Head of caudate nucleus (tissue), 42 donors: ENCODE data around the gene SUSD1.

ENCODE experiments used
- DNase-seq, 42 donors: peaks; one replicate each; pipeline versions ENCODE4 v3.0.0 to v3.0.0-alpha.2; 2020 to 2021; ENCODE audit warnings: mixed read lengths in 7 of 42
- intact Hi-C: fragments of 100-400 bp; cut with DNase I; formaldehyde crosslinking; loops from one replicate; pipeline ENCODE4 v1.15.0; 2022

SUSD1 gene

GRCh38 chr9:112012026-112012902 lies 162.8 kb downstream of the SUSD1 start:
- intact Hi-C loops, result no loop called here
- peak in 33 of 42 donors; percentile 13 to 86 (median 35) for DNase-seq

DNA sequence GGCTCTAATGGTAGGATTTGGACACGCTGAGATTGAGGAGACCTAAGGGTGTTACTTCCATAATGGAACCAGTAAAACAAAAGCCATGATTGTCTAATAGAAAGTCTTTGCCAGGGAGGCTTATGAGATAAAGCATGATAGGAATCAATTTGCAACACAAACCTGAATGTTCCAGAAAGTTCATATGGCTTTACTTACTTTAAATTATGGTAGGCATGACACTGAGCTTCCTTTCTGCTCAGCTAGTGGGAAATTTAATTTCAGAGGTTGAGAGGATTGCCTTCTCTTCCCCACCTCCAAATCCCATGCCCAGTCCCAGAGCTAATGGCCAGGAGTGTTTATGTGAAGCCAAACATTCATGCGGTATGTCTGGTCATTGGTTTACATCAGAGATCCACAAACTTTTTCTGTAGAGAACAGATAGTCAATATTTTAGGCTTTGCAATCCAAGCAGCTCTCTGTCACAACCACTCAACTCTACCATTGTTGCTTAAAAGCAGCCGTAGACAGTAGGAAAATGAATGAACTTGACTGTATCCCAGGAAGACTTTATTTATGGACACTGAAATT lies 164.0 kb downstream of the SUSD1 start:
- intact Hi-C loops, result no loop called here
- peak in 1 of 42 donors; percentile 4 for DNase-seq

- intact Hi-C loops, result no loop called here
- peak in 1 of 42 donors; percentile 2 for DNase-seq
These were observed 164.6 kb downstream of the SUSD1 start for GRCh38 chr9:112010537-112010936.

GRCh38 chr9:112009656-112010055 lies 165.4 kb downstream of the SUSD1 start:
- intact Hi-C loops, result no loop called here
- DNase-seq, result no peak

- intact Hi-C loops, result no loop called here
- DNase-seq, result peak in 1 of 42 donors; percentile 22
These were observed 167.4 kb downstream of the SUSD1 start for GRCh38 chr9:112007575-112008240.

DNA sequence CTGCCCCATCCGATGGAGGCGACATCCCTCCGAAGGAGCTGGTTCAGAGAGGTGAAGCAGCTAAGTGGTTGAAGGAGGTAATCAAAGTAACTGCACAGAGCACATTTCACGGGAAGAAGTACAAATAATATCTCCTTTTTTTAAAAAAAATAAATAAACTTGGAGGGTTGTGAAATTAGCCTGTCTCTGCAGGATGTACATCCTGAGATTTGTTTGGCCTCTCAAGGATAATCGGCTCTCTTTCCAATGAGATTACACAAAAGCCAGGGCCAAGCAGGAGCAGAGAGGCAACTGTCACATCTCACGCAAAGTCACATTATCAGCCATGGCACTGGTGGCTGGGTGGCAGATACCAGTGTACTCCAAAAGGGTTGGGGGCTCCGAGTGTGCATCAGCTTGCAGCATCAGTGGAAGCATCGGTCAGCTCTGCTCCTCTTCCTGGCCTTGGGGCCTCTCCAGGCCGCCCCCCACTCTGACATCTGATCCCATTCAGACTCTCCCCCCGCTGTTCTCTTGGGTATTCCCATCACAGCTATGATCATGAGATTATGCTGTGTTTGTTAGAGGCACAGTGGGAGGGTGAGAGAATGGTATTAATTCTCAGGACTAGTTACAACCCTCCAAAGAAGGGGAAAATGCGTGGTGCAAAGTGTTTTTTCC lies 168.6 kb downstream of the SUSD1 start:
- peak in 1 of 42 donors; percentile 32 for DNase-seq
- intact Hi-C loops, result no loop called here

DNA sequence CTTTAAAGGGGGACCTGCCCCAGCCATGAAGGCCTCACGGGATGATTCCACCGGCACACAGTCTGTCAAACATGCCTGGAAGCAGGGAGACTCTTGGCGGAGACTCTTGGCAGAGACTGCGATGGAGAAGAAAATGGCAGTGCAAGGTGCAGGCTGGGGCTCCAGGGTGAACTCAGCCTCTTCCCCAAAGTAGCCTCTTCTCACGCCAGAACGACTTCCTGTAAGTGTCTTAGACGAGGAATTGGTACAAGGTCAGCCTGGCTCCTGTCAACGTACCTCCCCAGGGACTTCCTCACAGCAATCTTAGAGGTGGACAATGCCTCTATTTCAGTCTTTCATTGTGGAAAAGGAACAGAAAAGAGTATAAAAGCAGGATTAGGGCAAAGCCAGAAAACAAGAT lies 169.2 kb downstream of the SUSD1 start:
- DNase-seq, result peak in 1 of 42 donors; percentile 28
- intact Hi-C loops, result no loop called here

- no peak for DNase-seq
- intact Hi-C loops, result no loop called here
These were observed 171.6 kb downstream of the SUSD1 start for GRCh38 chr9:112003538-112003937.

DNA sequence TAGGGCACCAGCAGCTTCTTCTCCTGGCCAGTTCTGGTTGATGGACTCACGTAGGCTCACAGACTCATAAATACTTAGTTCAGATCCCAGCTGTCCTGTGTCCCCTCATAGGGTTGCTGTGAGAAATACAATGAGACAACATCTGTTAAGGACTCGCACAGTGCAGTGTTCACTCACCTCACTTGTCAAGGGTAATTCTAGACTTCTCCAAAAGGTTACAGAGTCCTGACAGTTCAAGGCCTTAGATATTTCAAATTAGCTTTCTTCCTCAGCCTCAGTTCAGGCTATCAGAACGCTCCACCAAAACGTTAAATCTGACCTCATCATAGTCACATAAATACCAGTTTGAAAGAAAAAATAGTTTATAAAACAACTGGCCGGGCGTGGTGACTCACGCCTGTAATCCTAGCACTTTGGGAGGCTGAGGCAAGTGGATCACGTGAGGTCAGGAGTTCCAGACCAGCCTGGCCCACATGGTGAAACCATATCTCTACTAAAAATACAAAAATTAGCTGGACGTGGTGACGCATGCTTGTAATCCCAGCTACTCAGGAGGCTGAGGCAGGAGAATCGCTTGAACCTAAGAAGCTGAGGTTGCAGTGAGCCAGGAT lies 172.1 kb downstream of the SUSD1 start:
- intact Hi-C loops, result no loop called here
- DNase-seq, result peak in 1 of 42 donors; percentile 7

GRCh38 chr9:112002131-112002846 lies 172.8 kb downstream of the SUSD1 start:
- intact Hi-C loops, result no loop called here
- DNase-seq, result no peak

GRCh38 chr9:112000743-112001142 lies 174.4 kb downstream of the SUSD1 start:
- intact Hi-C loops, result no loop called here
- no peak for DNase-seq

GRCh38 chr9:111999319-111999718 lies 175.8 kb downstream of the SUSD1 start:
- intact Hi-C loops, result no loop called here
- no peak for DNase-seq

DNA sequence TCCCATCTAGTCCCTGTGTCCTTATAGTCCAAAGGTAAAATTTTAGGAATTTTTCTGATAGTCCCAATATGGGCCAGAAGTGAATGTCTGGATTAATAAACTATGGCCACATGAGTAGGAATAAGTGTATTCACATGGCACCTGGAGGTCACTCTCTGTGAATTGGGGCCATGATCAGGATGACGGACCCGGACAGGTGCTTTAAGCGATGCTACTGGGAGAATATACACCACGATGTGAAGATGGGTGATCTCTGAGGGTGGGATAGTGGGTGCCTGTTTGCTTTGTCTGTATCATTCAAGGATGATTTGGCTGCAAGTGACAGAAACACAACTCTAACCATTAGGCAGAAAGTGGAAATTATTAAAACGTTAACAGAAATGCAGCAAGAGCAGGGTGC lies 177.3 kb downstream of the SUSD1 start:
- no peak for DNase-seq
- intact Hi-C loops, result no loop called here

DNA sequence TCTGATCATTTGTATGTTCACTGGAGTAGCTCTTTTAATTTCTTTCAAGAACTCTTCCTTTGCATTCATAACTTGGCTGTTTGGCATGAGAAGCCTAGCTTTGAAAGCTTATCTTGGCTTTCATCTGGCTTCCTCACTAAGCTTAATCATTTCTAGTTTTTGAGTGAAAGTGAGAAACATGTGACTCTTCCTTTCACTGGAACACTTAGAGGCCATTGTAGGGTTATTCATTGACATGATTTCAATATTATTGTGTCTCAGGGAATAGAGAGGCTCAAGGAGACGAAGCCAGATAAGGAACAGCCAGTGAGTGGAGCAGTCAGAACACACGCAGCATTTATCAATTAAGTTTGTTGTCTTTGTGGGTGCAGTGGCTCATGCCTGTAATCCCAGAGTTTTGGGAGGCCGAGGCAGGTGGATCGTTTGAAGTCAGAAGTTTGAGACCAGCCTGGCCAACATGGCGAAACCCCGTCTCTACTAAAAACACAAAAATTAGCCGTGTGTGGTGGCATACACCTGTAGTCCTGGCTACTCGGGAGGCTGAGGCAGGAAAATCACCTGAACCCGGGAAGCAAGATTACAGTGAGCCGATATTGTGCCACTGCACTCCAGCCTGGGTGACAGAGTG lies 180.2 kb downstream of the SUSD1 start:
- intact Hi-C loops, result no loop called here
- no peak for DNase-seq

DNA sequence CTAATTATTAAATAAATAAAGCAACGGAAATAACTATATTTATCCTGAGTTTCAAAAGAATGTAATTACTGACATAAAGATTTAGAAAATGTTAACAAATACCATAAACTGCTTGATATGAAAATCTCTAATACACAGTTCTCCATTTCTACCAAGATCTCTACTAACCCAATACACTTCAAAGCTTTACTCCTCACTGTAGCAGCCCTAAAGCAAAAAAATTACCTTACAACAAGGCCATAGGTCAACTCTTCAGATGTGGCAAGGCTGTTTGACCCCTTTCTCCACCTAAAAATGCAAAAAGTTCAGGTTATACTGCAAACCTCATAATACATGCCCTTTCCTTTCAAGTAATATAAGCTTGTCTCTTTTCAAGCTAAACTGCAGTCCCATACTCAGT lies 181.8 kb downstream of the SUSD1 start:
- DNase-seq, result no peak
- intact Hi-C loops, result no loop called here

- peak in 5 of 42 donors; percentile 7 to 50 (median 17) for DNase-seq
These were observed 182.6 kb downstream of the SUSD1 start for GRCh38 chr9:111992523-111992922.

GRCh38 chr9:111991179-111991578 lies 183.9 kb downstream of the SUSD1 start:
- DNase-seq, result no peak
- intact Hi-C loops, result no loop called here

More at GRCh38 chr9:111992523-111992922, 182.6 kb downstream of the SUSD1 start:
- intact Hi-C loops, result no loop called here
